HEK293 (cell line): ENCODE results near the gene HPX.
A peak's percentile ranks its signal among the peaks of the same experiment; 100 is the strongest.

Source experiments
- BCL11B ChIP-seq: fragments of 450-650 bp; formaldehyde crosslinking; IDR thresholded peaks from 2 replicates; pipeline ENCODE4 v1.5.1; 2016; ENCODE audit warnings: low read depth, missing biosample characterization, missing genetic modification characterization
- GLI4 ChIP-seq: fragments of 450-650 bp; formaldehyde crosslinking; IDR thresholded peaks from 2 replicates; pipeline ENCODE4 v1.5.1; 2016; ENCODE audit warnings: missing biosample characterization, missing genetic modification characterization
- HOXC10 ChIP-seq: sonication (generic); formaldehyde crosslinking; IDR thresholded peaks from 2 replicates; pipeline ENCODE4 v1.8.1; 2023; ENCODE audit warnings: mild to moderate bottlenecking, missing genetic modification reagents
- KLF10 ChIP-seq: fragments of 450-650 bp; IDR thresholded peaks from 2 replicates; pipeline ENCODE4 v1.5.1; 2018; ENCODE audit warnings: missing biosample characterization, mild to moderate bottlenecking, missing genetic modification characterization
- RBAK ChIP-seq: fragments of 450-650 bp; formaldehyde crosslinking; IDR thresholded peaks from 2 replicates; pipeline ENCODE4 v1.5.1; 2016; ENCODE audit warnings: missing biosample characterization, missing genetic modification characterization
- SCRT1 ChIP-seq: fragments of 450-650 bp; formaldehyde crosslinking; IDR thresholded peaks from 2 replicates; pipeline ENCODE4 v1.5.1; 2016; ENCODE audit warnings: missing biosample characterization, missing genetic modification characterization, borderline replicate concordance
- SETDB1 ChIP-seq: IDR thresholded peaks from one replicate; pipeline ENCODE4 v1.6.1; 2017; ENCODE audit warnings: mild to moderate bottlenecking, low read length, moderate library complexity, mixed read lengths; ENCODE audit not compliant: insufficient read length
- TRIM28 ChIP-seq: IDR thresholded peaks from 2 replicates; pipeline ENCODE4 v1.6.1; 2011; ENCODE audit warnings: low read length, control low read depth, borderline replicate concordance
- WT1 ChIP-seq: fragments of 450-650 bp; formaldehyde crosslinking; IDR thresholded peaks from 2 replicates; pipeline ENCODE4 v1.5.1; 2016; ENCODE audit warnings: missing biosample characterization, missing genetic modification characterization
- YY2 ChIP-seq: fragments of 450-650 bp; formaldehyde crosslinking; IDR thresholded peaks from 2 replicates; pipeline ENCODE4 v1.5.1; 2016; ENCODE audit warnings: missing biosample characterization, missing genetic modification characterization
- ZBTB1 ChIP-seq: fragments of 450-650 bp; formaldehyde crosslinking; IDR thresholded peaks from 2 replicates; pipeline ENCODE4 v1.5.1; 2016; ENCODE audit warnings: missing biosample characterization, missing genetic modification characterization
- ZFHX2 ChIP-seq: fragments of 450-650 bp; formaldehyde crosslinking; conservative IDR thresholded peaks from 2 replicates; pipeline ENCODE4 v1.5.1; 2016; ENCODE audit warnings: missing biosample characterization, missing genetic modification characterization
- ZNF10 ChIP-seq: fragments of 450-650 bp; formaldehyde crosslinking; IDR thresholded peaks from 2 replicates; pipeline ENCODE4 v1.5.1; 2017; ENCODE audit warnings: missing biosample characterization, missing genetic modification characterization
- ZNF132 ChIP-seq: fragments of 450-650 bp; formaldehyde crosslinking; IDR thresholded peaks from 2 replicates; pipeline ENCODE4 v1.5.1; 2017; ENCODE audit warnings: missing biosample characterization, missing genetic modification characterization, borderline replicate concordance
- ZNF23 ChIP-seq: fragments of 450-650 bp; formaldehyde crosslinking; IDR thresholded peaks from 2 replicates; pipeline ENCODE4 v1.5.1; 2016; ENCODE audit warnings: missing biosample characterization, missing genetic modification characterization, borderline replicate concordance
- ZNF341 ChIP-seq: fragments of 450-650 bp; formaldehyde crosslinking; IDR thresholded peaks from 2 replicates; pipeline ENCODE4; 2016; ENCODE audit warnings: low read depth, missing biosample characterization, missing genetic modification characterization
- ZNF549 ChIP-seq: fragments of 450-650 bp; IDR thresholded peaks from 2 replicates; pipeline ENCODE4 v1.5.1; 2018; ENCODE audit warnings: missing biosample characterization, missing genetic modification characterization, mild to moderate bottlenecking, inconsistent platforms, moderate library complexity
- ZNF629 ChIP-seq: fragments of 450-650 bp; formaldehyde crosslinking; IDR thresholded peaks from 2 replicates; pipeline ENCODE4 v1.5.1; 2017; ENCODE audit warnings: missing biosample characterization, missing genetic modification characterization
- ZNF768 ChIP-seq: fragments of 450-650 bp; formaldehyde crosslinking; IDR thresholded peaks from 2 replicates; pipeline ENCODE4 v1.5.1; 2018; ENCODE audit warnings: missing biosample characterization, mild to moderate bottlenecking, missing genetic modification characterization
- ZNF843 ChIP-seq: fragments of 450-650 bp; formaldehyde crosslinking; IDR thresholded peaks from 2 replicates; pipeline ENCODE4 v1.5.1; 2016; ENCODE audit warnings: missing biosample characterization, missing genetic modification characterization
- TF ChIP-seq, protein P1 (sequence below): fragments of 450-650 bp; formaldehyde crosslinking; IDR thresholded peaks from 2 replicates; pipeline ENCODE4 v1.5.1; 2016; ENCODE audit warnings: missing biosample characterization, missing genetic modification characterization
- TF ChIP-seq, protein P2 (sequence below): fragments of 450-650 bp; formaldehyde crosslinking; IDR thresholded peaks from 2 replicates; pipeline ENCODE4 v1.5.1; 2016; ENCODE audit warnings: missing biosample characterization, missing genetic modification characterization
- TF ChIP-seq, protein P3 (sequence below): fragments of 450-650 bp; formaldehyde crosslinking; IDR thresholded peaks from 2 replicates; pipeline ENCODE4 v1.5.1; 2017; ENCODE audit warnings: missing biosample characterization, missing genetic modification characterization
- TF ChIP-seq, protein P4 (sequence below): fragments of 450-650 bp; formaldehyde crosslinking; IDR thresholded peaks from 2 replicates; pipeline ENCODE4 v1.5.1; 2016; ENCODE audit warnings: missing biosample characterization, missing genetic modification characterization
- TF ChIP-seq, protein P5 (sequence below): fragments of 450-650 bp; formaldehyde crosslinking; IDR thresholded peaks from 2 replicates; pipeline ENCODE4 v1.5.1; 2016; ENCODE audit warnings: missing biosample characterization, missing genetic modification characterization
- TF ChIP-seq, protein P6 (sequence below): fragments of 450-650 bp; formaldehyde crosslinking; IDR thresholded peaks from 2 replicates; pipeline ENCODE4 v1.5.1; 2017; ENCODE audit warnings: missing biosample characterization, missing genetic modification characterization

HPX gene

DNA sequence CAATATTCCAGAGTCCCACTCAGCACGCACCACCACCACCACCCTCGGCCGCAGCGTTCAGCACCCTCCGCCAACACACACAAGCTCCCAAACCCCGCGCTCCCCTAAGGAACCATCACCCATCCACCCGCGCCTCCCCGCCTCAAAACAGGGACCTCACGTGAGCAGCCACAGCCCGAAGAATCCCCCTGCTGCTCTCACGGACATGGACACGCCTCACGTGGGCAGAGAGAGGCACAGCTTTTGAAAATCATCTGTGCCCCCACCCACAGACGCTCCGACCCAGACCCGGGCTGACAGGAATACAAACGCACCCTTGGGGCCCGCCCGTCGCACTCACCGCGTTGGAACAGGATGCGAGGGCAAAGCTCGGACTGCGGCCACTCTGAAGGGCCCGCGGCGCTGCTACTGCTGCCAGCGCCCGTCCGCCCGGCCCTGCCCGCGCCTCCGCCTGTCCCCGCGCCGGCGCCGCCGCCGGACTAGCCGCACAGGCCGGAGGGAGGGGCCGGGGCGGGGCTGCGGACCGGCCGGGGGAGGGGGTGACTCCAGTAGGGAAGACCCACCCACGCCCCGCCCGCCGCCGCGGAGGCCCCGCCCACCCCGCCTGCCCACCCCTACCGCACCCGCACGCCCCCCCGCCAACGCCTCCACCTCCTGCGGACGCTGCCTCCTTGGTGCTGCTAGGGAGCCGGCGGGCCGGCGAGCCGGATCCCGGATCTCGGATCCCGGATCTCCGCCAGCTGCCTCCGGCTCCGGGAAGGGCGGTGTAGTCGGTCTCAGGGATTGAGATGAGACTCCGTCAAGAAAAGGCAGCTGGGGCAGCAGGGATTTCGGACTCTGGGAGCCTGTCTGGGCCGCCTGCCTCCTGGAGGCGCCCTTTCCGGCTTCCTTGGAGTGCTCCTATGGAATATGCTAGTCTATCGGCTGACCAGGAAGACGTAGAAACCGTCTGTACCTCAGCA lies 32.9 kb upstream of the HPX start, which contains the start of gene TRIM3 (continued):
- TF ChIP-seq, protein P1, sequence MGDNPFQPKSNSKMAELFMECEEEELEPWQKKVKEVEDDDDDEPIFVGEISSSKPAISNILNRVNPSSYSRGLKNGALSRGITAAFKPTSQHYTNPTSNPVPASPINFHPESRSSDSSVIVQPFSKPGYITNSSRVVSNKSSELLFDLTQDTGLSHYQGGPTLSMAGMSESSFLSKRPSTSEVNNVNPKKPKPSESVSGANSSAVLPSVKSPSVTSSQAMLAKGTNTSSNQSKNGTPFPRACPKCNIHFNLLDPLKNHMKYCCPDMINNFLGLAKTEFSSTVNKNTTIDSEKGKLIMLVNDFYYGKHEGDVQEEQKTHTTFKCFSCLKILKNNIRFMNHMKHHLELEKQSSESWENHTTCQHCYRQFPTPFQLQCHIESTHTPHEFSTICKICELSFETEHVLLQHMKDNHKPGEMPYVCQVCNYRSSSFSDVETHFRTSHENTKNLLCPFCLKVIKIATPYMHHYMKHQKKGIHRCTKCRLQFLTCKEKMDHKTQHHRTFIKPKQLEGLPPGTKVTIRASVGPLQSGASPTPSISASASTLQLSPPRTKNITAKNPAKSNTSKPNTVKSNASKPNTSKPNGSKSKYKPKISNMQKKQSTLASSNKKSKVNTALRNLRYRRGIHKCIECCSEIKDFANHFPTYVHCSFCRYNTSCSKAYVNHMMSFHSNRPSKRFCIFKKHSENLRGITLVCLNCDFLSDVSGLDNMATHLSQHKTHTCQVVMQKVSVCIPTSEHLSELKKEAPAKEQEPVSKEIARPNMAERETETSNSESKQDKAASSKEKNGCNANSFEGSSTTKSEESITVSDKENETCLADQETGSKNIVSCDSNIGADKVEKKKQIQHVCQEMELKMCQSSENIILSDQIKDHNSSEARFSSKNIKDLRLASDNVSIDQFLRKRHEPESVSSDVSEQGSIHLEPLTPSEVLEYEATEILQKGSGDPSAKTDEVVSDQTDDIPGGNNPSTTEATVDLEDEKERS, result no peak
- no peak for TF ChIP-seq ZNF549
- TF ChIP-seq HOXC10, result no peak
- peak; percentile 89 for TF ChIP-seq ZFHX2
- no peak for TF ChIP-seq ZNF132 (tag by site-specific recombination)
- no peak for TF ChIP-seq YY2
- TF ChIP-seq TRIM28, result 0 out of 2 replicates have a peak, but pooled peaks have one; percentile 17
- TF ChIP-seq ZNF843 (tag by site-specific recombination), result no peak
- no peak for TF ChIP-seq ZNF768 (tag by site-specific recombination)
- TF ChIP-seq, protein P2, sequence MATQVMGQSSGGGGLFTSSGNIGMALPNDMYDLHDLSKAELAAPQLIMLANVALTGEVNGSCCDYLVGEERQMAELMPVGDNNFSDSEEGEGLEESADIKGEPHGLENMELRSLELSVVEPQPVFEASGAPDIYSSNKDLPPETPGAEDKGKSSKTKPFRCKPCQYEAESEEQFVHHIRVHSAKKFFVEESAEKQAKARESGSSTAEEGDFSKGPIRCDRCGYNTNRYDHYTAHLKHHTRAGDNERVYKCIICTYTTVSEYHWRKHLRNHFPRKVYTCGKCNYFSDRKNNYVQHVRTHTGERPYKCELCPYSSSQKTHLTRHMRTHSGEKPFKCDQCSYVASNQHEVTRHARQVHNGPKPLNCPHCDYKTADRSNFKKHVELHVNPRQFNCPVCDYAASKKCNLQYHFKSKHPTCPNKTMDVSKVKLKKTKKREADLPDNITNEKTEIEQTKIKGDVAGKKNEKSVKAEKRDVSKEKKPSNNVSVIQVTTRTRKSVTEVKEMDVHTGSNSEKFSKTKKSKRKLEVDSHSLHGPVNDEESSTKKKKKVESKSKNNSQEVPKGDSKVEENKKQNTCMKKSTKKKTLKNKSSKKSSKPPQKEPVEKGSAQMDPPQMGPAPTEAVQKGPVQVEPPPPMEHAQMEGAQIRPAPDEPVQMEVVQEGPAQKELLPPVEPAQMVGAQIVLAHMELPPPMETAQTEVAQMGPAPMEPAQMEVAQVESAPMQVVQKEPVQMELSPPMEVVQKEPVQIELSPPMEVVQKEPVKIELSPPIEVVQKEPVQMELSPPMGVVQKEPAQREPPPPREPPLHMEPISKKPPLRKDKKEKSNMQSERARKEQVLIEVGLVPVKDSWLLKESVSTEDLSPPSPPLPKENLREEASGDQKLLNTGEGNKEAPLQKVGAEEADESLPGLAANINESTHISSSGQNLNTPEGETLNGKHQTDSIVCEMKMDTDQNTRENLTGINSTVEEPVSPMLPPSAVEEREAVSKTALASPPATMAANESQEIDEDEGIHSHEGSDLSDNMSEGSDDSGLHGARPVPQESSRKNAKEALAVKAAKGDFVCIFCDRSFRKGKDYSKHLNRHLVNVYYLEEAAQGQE, result no peak
- TF ChIP-seq ZNF629 (tag by site-specific recombination), result no peak
- TF ChIP-seq, protein P3, sequence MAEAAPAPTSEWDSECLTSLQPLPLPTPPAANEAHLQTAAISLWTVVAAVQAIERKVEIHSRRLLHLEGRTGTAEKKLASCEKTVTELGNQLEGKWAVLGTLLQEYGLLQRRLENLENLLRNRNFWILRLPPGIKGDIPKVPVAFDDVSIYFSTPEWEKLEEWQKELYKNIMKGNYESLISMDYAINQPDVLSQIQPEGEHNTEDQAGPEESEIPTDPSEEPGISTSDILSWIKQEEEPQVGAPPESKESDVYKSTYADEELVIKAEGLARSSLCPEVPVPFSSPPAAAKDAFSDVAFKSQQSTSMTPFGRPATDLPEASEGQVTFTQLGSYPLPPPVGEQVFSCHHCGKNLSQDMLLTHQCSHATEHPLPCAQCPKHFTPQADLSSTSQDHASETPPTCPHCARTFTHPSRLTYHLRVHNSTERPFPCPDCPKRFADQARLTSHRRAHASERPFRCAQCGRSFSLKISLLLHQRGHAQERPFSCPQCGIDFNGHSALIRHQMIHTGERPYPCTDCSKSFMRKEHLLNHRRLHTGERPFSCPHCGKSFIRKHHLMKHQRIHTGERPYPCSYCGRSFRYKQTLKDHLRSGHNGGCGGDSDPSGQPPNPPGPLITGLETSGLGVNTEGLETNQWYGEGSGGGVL (tag by site-specific recombination), result no peak
- TF ChIP-seq GLI4, result no peak
- TF ChIP-seq, protein P4, sequence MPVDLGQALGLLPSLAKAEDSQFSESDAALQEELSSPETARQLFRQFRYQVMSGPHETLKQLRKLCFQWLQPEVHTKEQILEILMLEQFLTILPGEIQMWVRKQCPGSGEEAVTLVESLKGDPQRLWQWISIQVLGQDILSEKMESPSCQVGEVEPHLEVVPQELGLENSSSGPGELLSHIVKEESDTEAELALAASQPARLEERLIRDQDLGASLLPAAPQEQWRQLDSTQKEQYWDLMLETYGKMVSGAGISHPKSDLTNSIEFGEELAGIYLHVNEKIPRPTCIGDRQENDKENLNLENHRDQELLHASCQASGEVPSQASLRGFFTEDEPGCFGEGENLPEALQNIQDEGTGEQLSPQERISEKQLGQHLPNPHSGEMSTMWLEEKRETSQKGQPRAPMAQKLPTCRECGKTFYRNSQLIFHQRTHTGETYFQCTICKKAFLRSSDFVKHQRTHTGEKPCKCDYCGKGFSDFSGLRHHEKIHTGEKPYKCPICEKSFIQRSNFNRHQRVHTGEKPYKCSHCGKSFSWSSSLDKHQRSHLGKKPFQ (tag by site-specific recombination), result no peak
- no peak for TF ChIP-seq RBAK (tag by site-specific recombination)
- no peak for TF ChIP-seq SCRT1 (tag by site-specific recombination)
- TF ChIP-seq ZBTB1 (tag by site-specific recombination), result no peak
- TF ChIP-seq KLF10 (tag by site-specific recombination), result 0 out of 2 replicates have a peak, but pooled peaks have one; percentile 17
- TF ChIP-seq ZNF341 (tag by site-specific recombination), result no peak
- TF ChIP-seq BCL11B (tag by site-specific recombination), result no peak; the same call in 1 of the 2 replicates
- TF ChIP-seq ZNF10 (tag by site-specific recombination), result no peak
- no peak for TF ChIP-seq ZNF23 (tag by site-specific recombination)
- no peak for TF ChIP-seq WT1
- TF ChIP-seq, protein P5, sequence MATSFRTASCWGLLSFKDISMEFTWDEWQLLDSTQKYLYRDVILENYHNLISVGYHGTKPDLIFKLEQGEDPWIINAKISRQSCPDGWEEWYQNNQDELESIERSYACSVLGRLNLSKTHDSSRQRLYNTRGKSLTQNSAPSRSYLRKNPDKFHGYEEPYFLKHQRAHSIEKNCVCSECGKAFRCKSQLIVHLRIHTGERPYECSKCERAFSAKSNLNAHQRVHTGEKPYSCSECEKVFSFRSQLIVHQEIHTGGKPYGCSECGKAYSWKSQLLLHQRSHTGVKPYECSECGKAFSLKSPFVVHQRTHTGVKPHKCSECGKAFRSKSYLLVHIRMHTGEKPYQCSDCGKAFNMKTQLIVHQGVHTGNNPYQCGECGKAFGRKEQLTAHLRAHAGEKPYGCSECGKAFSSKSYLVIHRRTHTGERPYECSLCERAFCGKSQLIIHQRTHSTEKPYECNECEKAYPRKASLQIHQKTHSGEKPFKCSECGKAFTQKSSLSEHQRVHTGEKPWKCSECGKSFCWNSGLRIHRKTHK, result no peak
- TF ChIP-seq SETDB1, result no peak
- TF ChIP-seq, protein P6, sequence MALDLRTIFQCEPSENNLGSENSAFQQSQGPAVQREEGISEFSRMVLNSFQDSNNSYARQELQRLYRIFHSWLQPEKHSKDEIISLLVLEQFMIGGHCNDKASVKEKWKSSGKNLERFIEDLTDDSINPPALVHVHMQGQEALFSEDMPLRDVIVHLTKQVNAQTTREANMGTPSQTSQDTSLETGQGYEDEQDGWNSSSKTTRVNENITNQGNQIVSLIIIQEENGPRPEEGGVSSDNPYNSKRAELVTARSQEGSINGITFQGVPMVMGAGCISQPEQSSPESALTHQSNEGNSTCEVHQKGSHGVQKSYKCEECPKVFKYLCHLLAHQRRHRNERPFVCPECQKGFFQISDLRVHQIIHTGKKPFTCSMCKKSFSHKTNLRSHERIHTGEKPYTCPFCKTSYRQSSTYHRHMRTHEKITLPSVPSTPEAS (tag by site-specific recombination), result no peak
